ENCODE measurements around the gene ATF6B. TPM values are rescaled to one million over a fixed set of nuclear protein-coding genes. Genes with fewer than 3 reads are reported as not detected.

ATF6B gene
- total RNA-seq, 1 donor from 2014 or later, result 14.1 TPM

GRCh38 chr6:32133786-32134185 lies 5.7 kb upstream of the ATF6B start:
- Histone ChIP-seq H3K4me3 (ENCODE audit: low read length in 3 of 3) (no peak overlapping the region), H3K36me3 (ENCODE audit: control insufficient read depth in 3 of 3, insufficient read depth in 3 of 3, low read length in 3 of 3) (no peaks in the 10 kb centered on the region), H3K4me1 (ENCODE audit: control insufficient read depth in 3 of 3, insufficient read depth in 3 of 3, low read length in 3 of 3) (peaks cover 10 to 13% (median 10%) of the 10 kb centered on the region in 3 donors), H3K9me3 (ENCODE audit: control insufficient read depth in 3 of 3, low read length in 3 of 3) (no peaks in the 10 kb centered on the region), H3K9ac (ENCODE audit: low read depth in 1 of 3, low read length in 3 of 3) (no peak overlapping the region), H3K27me3 (ENCODE audit: control insufficient read depth in 3 of 3, insufficient read depth in 3 of 3, low read length in 3 of 3) (no peaks in the 10 kb centered on the region), H3K27ac (ENCODE audit: low read depth, low read length) (no peak overlapping the region)

GRCh38 chr6:32132110-32132509 lies 4.1 kb upstream of the ATF6B start:
- Histone ChIP-seq H3K27me3 (ENCODE audit: control insufficient read depth in 3 of 3, insufficient read depth in 3 of 3, low read length in 3 of 3) (no peaks in the 10 kb centered on the region), H3K4me3 (ENCODE audit: low read length in 3 of 3) (no peak overlapping the region), H3K4me1 (ENCODE audit: control insufficient read depth in 3 of 3, insufficient read depth in 3 of 3, low read length in 3 of 3) (peaks cover 20 to 22% (median 21%) of the 10 kb centered on the region in 3 donors), H3K9ac (ENCODE audit: low read depth in 1 of 3, low read length in 3 of 3) (no peak overlapping the region), H3K27ac (ENCODE audit: low read depth, low read length) (no peak overlapping the region), H3K36me3 (ENCODE audit: control insufficient read depth in 3 of 3, insufficient read depth in 3 of 3, low read length in 3 of 3) (peaks cover 0 to 3% (median 0%) of the 10 kb centered on the region in 3 donors), H3K9me3 (ENCODE audit: control insufficient read depth in 3 of 3, low read length in 3 of 3) (no peaks in the 10 kb centered on the region)

- peaks cover 24 to 27% (median 27%) of the 10 kb centered on the region in 3 donors for H3K4me1 ChIP-seq (ENCODE audit: control insufficient read depth in 3 of 3, insufficient read depth in 3 of 3, low read length in 3 of 3)
- H3K4me3 ChIP-seq (ENCODE audit: low read length in 3 of 3), result no peak overlapping the region
- no peaks in the 10 kb centered on the region for H3K27me3 ChIP-seq (ENCODE audit: control insufficient read depth in 3 of 3, insufficient read depth in 3 of 3, low read length in 3 of 3)
- no peak overlapping the region for H3K27ac ChIP-seq (ENCODE audit: low read depth, low read length)
- H3K36me3 ChIP-seq (ENCODE audit: control insufficient read depth in 3 of 3, insufficient read depth in 3 of 3, low read length in 3 of 3), result peaks cover 0 to 9% (median 2%) of the 10 kb centered on the region in 3 donors
- no peak overlapping the region for H3K9ac ChIP-seq (ENCODE audit: low read depth in 1 of 3, low read length in 3 of 3)
- H3K9me3 ChIP-seq (ENCODE audit: control insufficient read depth in 3 of 3, low read length in 3 of 3), result no peaks in the 10 kb centered on the region
Measured at GRCh38 chr6:32131439-32131948, 3.4 kb upstream of the ATF6B start.

GRCh38 chr6:32129297-32130088 lies 1.4 kb upstream of the ATF6B start:
- Histone ChIP-seq H3K4me1 (ENCODE audit: control insufficient read depth in 3 of 3, insufficient read depth in 3 of 3, low read length in 3 of 3) (peaks cover 24 to 31% (median 28%) of the 10 kb centered on the region in 3 donors), H3K27me3 (ENCODE audit: control insufficient read depth in 3 of 3, insufficient read depth in 3 of 3, low read length in 3 of 3) (no peaks in the 10 kb centered on the region), H3K36me3 (ENCODE audit: control insufficient read depth in 3 of 3, insufficient read depth in 3 of 3, low read length in 3 of 3) (peaks cover 15 to 19% (median 16%) of the 10 kb centered on the region in 3 donors), H3K9ac (ENCODE audit: low read depth in 1 of 3, low read length in 3 of 3) (peak overlapping the region; percentile 83 to 86 (median 86)), H3K9me3 (ENCODE audit: control insufficient read depth in 3 of 3, low read length in 3 of 3) (no peaks in the 10 kb centered on the region), H3K4me3 (ENCODE audit: low read length in 3 of 3) (peak overlapping the region; percentile 61 to 94 (median 83)), H3K27ac (ENCODE audit: low read depth, low read length) (peak overlapping the region; percentile 91)

GRCh38 chr6:32128751-32129296 lies 778 bp upstream of the ATF6B start:
- no peaks in the 10 kb centered on the region for H3K27me3 ChIP-seq (ENCODE audit: control insufficient read depth in 3 of 3, insufficient read depth in 3 of 3, low read length in 3 of 3)
- peak overlapping the region; percentile 91 for H3K27ac ChIP-seq (ENCODE audit: low read depth, low read length)
- H3K4me1 ChIP-seq (ENCODE audit: control insufficient read depth in 3 of 3, insufficient read depth in 3 of 3, low read length in 3 of 3), result peaks cover 24 to 31% (median 28%) of the 10 kb centered on the region in 3 donors
- H3K9ac ChIP-seq (ENCODE audit: low read depth in 1 of 3, low read length in 3 of 3), result peak overlapping the region; percentile 24 to 86 (median 83)
- no peaks in the 10 kb centered on the region for H3K9me3 ChIP-seq (ENCODE audit: control insufficient read depth in 3 of 3, low read length in 3 of 3)
- peak overlapping the region; percentile 61 to 94 (median 83) for H3K4me3 ChIP-seq (ENCODE audit: low read length in 3 of 3)
- H3K36me3 ChIP-seq (ENCODE audit: control insufficient read depth in 3 of 3, insufficient read depth in 3 of 3, low read length in 3 of 3), result peaks cover 20 to 21% (median 21%) of the 10 kb centered on the region in 3 donors

- peak overlapping the region; percentile 90 to 97 (median 97) for H3K9ac ChIP-seq (ENCODE audit: low read depth in 1 of 3, low read length in 3 of 3)
- peaks cover 24 to 28% (median 27%) of the 10 kb centered on the region in 3 donors for H3K36me3 ChIP-seq (ENCODE audit: control insufficient read depth in 3 of 3, insufficient read depth in 3 of 3, low read length in 3 of 3)
- no peaks in the 10 kb centered on the region for H3K27me3 ChIP-seq (ENCODE audit: control insufficient read depth in 3 of 3, insufficient read depth in 3 of 3, low read length in 3 of 3)
- H3K9me3 ChIP-seq (ENCODE audit: control insufficient read depth in 3 of 3, low read length in 3 of 3), result no peaks in the 10 kb centered on the region
- H3K4me3 ChIP-seq (ENCODE audit: low read length in 3 of 3), result peak overlapping the region; percentile 97 to 100 (median 99)
- H3K27ac ChIP-seq (ENCODE audit: low read depth, low read length), result peak overlapping the region; percentile 89
- peaks cover 24 to 31% (median 28%) of the 10 kb centered on the region in 3 donors for H3K4me1 ChIP-seq (ENCODE audit: control insufficient read depth in 3 of 3, insufficient read depth in 3 of 3, low read length in 3 of 3)
Measured at GRCh38 chr6:32127409-32127716, 683 bp downstream of the ATF6B start.

GRCh38 chr6:32126880-32127279 lies 1.2 kb downstream of the ATF6B start:
- Histone ChIP-seq H3K4me1 (ENCODE audit: control insufficient read depth in 3 of 3, insufficient read depth in 3 of 3, low read length in 3 of 3) (peaks cover 24 to 31% (median 28%) of the 10 kb centered on the region in 3 donors), H3K9me3 (ENCODE audit: control insufficient read depth in 3 of 3, low read length in 3 of 3) (no peaks in the 10 kb centered on the region), H3K4me3 (ENCODE audit: low read length in 3 of 3) (peak overlapping the region; percentile 97 to 100 (median 99)), H3K9ac (ENCODE audit: low read depth in 1 of 3, low read length in 3 of 3) (peak overlapping the region in 2 of 3 donors; percentile 90 to 97), H3K27me3 (ENCODE audit: control insufficient read depth in 3 of 3, insufficient read depth in 3 of 3, low read length in 3 of 3) (no peaks in the 10 kb centered on the region), H3K27ac (ENCODE audit: low read depth, low read length) (no peak overlapping the region), H3K36me3 (ENCODE audit: control insufficient read depth in 3 of 3, insufficient read depth in 3 of 3, low read length in 3 of 3) (peaks cover 28 to 32% (median 30%) of the 10 kb centered on the region in 3 donors)

- no peaks in the 10 kb centered on the region for H3K9me3 ChIP-seq (ENCODE audit: control insufficient read depth in 3 of 3, low read length in 3 of 3)
- H3K27me3 ChIP-seq (ENCODE audit: control insufficient read depth in 3 of 3, insufficient read depth in 3 of 3, low read length in 3 of 3), result no peaks in the 10 kb centered on the region
- peaks cover 21 to 29% (median 27%) of the 10 kb centered on the region in 3 donors for H3K4me1 ChIP-seq (ENCODE audit: control insufficient read depth in 3 of 3, insufficient read depth in 3 of 3, low read length in 3 of 3)
- no peak overlapping the region for H3K27ac ChIP-seq (ENCODE audit: low read depth, low read length)
- H3K4me3 ChIP-seq (ENCODE audit: low read length in 3 of 3), result no peak overlapping the region
- no peak overlapping the region for H3K9ac ChIP-seq (ENCODE audit: low read depth in 1 of 3, low read length in 3 of 3)
- peaks cover 49 to 52% (median 50%) of the 10 kb centered on the region in 3 donors for H3K36me3 ChIP-seq (ENCODE audit: control insufficient read depth in 3 of 3, insufficient read depth in 3 of 3, low read length in 3 of 3)
Measured at GRCh38 chr6:32123681-32124080, 4.4 kb downstream of the ATF6B start.

- Histone ChIP-seq H3K4me3 (ENCODE audit: low read length in 3 of 3) (no peak overlapping the region), H3K27me3 (ENCODE audit: control insufficient read depth in 3 of 3, insufficient read depth in 3 of 3, low read length in 3 of 3) (no peaks in the 10 kb centered on the region), H3K4me1 (ENCODE audit: control insufficient read depth in 3 of 3, insufficient read depth in 3 of 3, low read length in 3 of 3) (peaks cover 10 to 14% (median 11%) of the 10 kb centered on the region in 3 donors), H3K27ac (ENCODE audit: low read depth, low read length) (no peak overlapping the region), H3K36me3 (ENCODE audit: control insufficient read depth in 3 of 3, insufficient read depth in 3 of 3, low read length in 3 of 3) (peaks cover 59 to 72% (median 70%) of the 10 kb centered on the region in 3 donors), H3K9ac (ENCODE audit: low read depth in 1 of 3, low read length in 3 of 3) (no peak overlapping the region), H3K9me3 (ENCODE audit: control insufficient read depth in 3 of 3, low read length in 3 of 3) (no peaks in the 10 kb centered on the region)
Measured at GRCh38 chr6:32120573-32121059, 7.4 kb downstream of the ATF6B start.

All from skeletal muscle tissue (tissue), 4 donors.